ENCODE results near the gene PGLYRP4.
A peak's percentile ranks its signal among the peaks of the same experiment; 100 is the strongest.
"Not testable (repeated sequence)": the region's sequence is repeated elsewhere in the genome, so short reads cannot be mapped to it uniquely, and the experiment has no call there.

The PGLYRP4 gene

GRCh38 chr1:153355445-153356071, 6.9 kb upstream of the PGLYRP4 start:
- peak; percentile 26 for DNase-seq

GRCh38 chr1:153354515-153355193, 6.0 kb upstream of the PGLYRP4 start:
- DNase-seq = no peak

GRCh38 chr1:153353226-153353947, 4.7 kb upstream of the PGLYRP4 start:
- DNase-seq = peak; percentile 20

- peak; percentile 63 for DNase-seq
Measured at GRCh38 chr1:153352523-153352922, 3.9 kb upstream of the PGLYRP4 start.

GRCh38 chr1:153350321-153350957, 1.8 kb upstream of the PGLYRP4 start:
- DNase-seq = no peak

GRCh38 chr1:153349363-153350320, 1.0 kb upstream of the PGLYRP4 start:
- DNase-seq = no peak

GRCh38 chr1:153347856-153348255, 785 bp downstream of the PGLYRP4 start:
- DNase-seq = no peak

GRCh38 chr1:153347049-153347448, 1.6 kb downstream of the PGLYRP4 start:
- not testable (repeated sequence) for DNase-seq

GRCh38 chr1:153346077-153346723, 2.4 kb downstream of the PGLYRP4 start:
- no peak for DNase-seq

GRCh38 chr1:153345187-153346076, 3.2 kb downstream of the PGLYRP4 start:
- peak; percentile 54 for DNase-seq

GRCh38 chr1:153344718-153345025, 4.0 kb downstream of the PGLYRP4 start:
- no peak for DNase-seq

- DNase-seq = no peak
Measured at GRCh38 chr1:153343811-153344717, 4.6 kb downstream of the PGLYRP4 start.

GRCh38 chr1:153343040-153343681, 5.5 kb downstream of the PGLYRP4 start:
- no peak for DNase-seq

GRCh38 chr1:153342178-153342577, 6.5 kb downstream of the PGLYRP4 start:
- no peak for DNase-seq

- DNase-seq = no peak
Measured at GRCh38 chr1:153341431-153341934, 7.2 kb downstream of the PGLYRP4 start.

GRCh38 chr1:153340356-153340755, 8.3 kb downstream of the PGLYRP4 start:
- DNase-seq = no peak

- no peak for DNase-seq
Measured at GRCh38 chr1:153339802-153340201, 8.8 kb downstream of the PGLYRP4 start.

GRCh38 chr1:153337980-153338853, 10.4 kb downstream of the PGLYRP4 start:
- DNase-seq = no peak
